ENCODE results near the gene EWSR1.
"Not testable (repeated sequence)": the region's sequence is repeated elsewhere in the genome, so short reads cannot be mapped to it uniquely, and the experiment has no call there.

DNA sequence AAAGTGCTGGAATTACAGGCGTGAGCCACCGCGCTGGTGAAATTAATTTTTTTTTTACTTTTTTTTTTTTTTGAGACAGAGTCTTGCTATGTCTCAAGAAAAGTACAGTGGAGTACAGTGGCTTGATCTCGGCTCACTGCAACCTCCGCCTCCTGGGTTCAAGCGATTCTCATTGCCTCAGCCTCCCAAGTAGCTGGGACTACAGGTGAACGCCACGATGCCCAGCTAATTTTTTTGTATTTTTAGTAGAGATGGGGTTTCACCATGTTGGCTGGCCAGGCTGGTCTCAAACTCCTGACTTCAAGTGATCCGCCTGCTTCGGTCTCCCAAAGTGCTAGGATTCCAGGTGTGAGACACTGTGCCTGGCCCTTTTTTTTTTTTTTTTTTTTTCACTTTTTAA lies 20.2 kb upstream of the EWSR1 start:
- TF ChIP-seq EZH2phosphoT487 (IDR thresholded peaks at IDR 0.05; ENCODE audit: borderline replicate concordance); CTCF (conservative IDR thresholded peaks at IDR 0.05; ENCODE audit: low read length): not testable (repeated sequence)

Measured in Loucy (cell line).